ENCODE results near the gene C16orf86.

Gene C16orf86

DNA sequence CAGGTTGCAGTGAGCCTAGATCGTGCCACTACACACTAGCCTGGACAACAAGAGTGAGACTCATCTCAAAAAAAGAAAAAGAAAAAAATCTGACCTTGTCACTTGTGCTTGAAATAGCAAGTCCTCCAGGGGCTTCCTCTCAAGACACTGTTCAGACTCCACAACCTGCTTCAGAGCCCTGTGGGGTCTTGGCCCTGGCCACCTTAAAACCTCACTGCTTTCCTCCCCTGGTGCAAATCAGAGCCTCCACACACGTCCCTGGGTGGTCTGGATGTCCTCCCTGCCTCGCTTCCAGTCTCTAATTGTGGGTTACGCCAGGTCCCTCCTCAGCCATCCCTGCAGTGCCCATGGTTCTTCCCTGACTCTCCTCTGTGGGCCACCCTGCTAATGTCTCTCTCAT, 11.3 kb upstream of the C16orf86 start:
- DNase-seq: no peak
- H3K4me3 ChIP-seq (ENCODE audit: low read depth, low read length): no peak overlapping the region
- in situ Hi-C loops (cut with HindIII; ENCODE audit: low pct_ligation_motif_present, low sequenced_read_pairs): no loop called here
- peaks cover 16% of the 10 kb centered on the region for H3K27me3 ChIP-seq (replicated peaks)
- TF ChIP-seq, protein P1, sequence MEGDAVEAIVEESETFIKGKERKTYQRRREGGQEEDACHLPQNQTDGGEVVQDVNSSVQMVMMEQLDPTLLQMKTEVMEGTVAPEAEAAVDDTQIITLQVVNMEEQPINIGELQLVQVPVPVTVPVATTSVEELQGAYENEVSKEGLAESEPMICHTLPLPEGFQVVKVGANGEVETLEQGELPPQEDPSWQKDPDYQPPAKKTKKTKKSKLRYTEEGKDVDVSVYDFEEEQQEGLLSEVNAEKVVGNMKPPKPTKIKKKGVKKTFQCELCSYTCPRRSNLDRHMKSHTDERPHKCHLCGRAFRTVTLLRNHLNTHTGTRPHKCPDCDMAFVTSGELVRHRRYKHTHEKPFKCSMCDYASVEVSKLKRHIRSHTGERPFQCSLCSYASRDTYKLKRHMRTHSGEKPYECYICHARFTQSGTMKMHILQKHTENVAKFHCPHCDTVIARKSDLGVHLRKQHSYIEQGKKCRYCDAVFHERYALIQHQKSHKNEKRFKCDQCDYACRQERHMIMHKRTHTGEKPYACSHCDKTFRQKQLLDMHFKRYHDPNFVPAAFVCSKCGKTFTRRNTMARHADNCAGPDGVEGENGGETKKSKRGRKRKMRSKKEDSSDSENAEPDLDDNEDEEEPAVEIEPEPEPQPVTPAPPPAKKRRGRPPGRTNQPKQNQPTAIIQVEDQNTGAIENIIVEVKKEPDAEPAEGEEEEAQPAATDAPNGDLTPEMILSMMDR (IDR thresholded peaks at IDR 0.05; ENCODE audit: low read depth, low read length, missing control alignments): no peak
- H3K27ac ChIP-seq: no peak overlapping the region
- H3K36me3 ChIP-seq (replicated peaks): no peaks in the 10 kb centered on the region

- Histone ChIP-seq H3K4me3 (ENCODE audit: low read depth, low read length) (no peak overlapping the region), H3K27ac (no peak overlapping the region), H3K27me3 (replicated peaks) (peaks cover 11% of the 10 kb centered on the region), H3K36me3 (replicated peaks) (no peaks in the 10 kb centered on the region)
- in situ Hi-C loops (cut with HindIII; ENCODE audit: low pct_ligation_motif_present, low sequenced_read_pairs): no loop called here
- TF ChIP-seq, protein P1 (IDR thresholded peaks at IDR 0.05; ENCODE audit: low read depth, low read length, missing control alignments): no peak
- no peak for DNase-seq
Measured at GRCh38 chr16:67656344-67657016, 10.1 kb upstream of the C16orf86 start.

- Histone ChIP-seq H3K27me3 (replicated peaks) (peaks cover 4% of the 10 kb centered on the region), H3K27ac (no peak overlapping the region), H3K36me3 (replicated peaks) (no peaks in the 10 kb centered on the region), H3K4me3 (ENCODE audit: low read depth, low read length) (no peak overlapping the region)
- no peak for DNase-seq
- TF ChIP-seq, protein P1 (IDR thresholded peaks at IDR 0.05; ENCODE audit: low read depth, low read length, missing control alignments): no peak
- in situ Hi-C loops (cut with HindIII; ENCODE audit: low pct_ligation_motif_present, low sequenced_read_pairs): no loop called here
Measured at GRCh38 chr16:67657017-67657608, 9.5 kb upstream of the C16orf86 start.

DNA sequence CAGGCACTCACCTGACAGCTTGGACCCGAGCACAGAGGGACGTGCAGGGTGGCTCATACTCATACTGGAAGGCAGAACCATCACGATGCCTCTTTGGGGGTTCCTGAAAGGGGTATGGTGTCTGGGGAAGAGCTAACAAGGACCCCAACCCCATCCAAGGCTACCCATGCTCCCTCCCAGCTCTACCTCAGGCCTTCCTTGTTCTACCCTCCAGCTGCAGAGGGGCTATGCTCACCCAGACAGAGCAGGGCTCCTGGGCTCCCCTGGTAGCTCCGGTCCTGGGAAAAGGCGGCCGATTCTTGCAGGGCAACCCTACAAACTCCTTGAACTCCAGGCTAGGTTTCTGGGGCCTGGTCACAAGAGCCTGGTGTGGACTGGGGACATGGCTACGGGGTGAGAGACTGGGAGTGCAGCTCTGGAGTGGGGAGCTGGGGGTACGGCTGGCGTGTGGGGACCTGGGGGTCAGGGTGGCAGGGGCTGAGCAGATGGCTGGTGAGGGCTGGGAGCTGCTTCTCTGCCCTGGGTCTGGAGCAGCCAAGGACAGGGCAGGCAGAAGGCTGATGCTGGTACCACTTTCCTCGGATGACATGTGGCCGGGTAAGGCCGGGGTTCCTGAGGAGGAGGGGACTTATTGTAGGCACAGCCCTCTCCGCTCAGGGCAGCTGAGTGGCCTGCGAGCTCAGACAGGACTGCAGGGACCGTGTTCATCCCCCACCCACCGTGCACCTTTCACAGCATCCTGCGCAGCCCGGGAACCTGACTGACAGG, 8.7 kb upstream of the C16orf86 start:
- no peaks in the 10 kb centered on the region for H3K36me3 ChIP-seq (replicated peaks)
- no peak overlapping the region for H3K4me3 ChIP-seq (ENCODE audit: low read depth, low read length)
- no peak for DNase-seq
- no peak overlapping the region for H3K27ac ChIP-seq
- H3K27me3 ChIP-seq (replicated peaks): no peaks in the 10 kb centered on the region
- in situ Hi-C loops (cut with HindIII; ENCODE audit: low pct_ligation_motif_present, low sequenced_read_pairs): no loop called here
- TF ChIP-seq, protein P1 (IDR thresholded peaks at IDR 0.05; ENCODE audit: low read depth, low read length, missing control alignments): no peak

GRCh38 chr16:67658849-67659674, 7.6 kb upstream of the C16orf86 start:
- Histone ChIP-seq H3K27ac (no peak overlapping the region), H3K36me3 (replicated peaks) (no peaks in the 10 kb centered on the region), H3K4me3 (ENCODE audit: low read depth, low read length) (peak overlapping the region; percentile 85), H3K27me3 (replicated peaks) (no peaks in the 10 kb centered on the region)
- TF ChIP-seq, protein P1 (IDR thresholded peaks at IDR 0.05; ENCODE audit: low read depth, low read length, missing control alignments): no peak
- in situ Hi-C loops (cut with HindIII; ENCODE audit: low pct_ligation_motif_present, low sequenced_read_pairs): no loop called here
- no peak for DNase-seq

Measured in brain microvascular endothelial cell (primary cell).